HG02943 (cell line): ENCODE measurements around the gene NBL1.

Experiments
- ATAC-seq: cut with Tn5 transposase; IDR thresholded peaks from one replicate; pipeline ENCODE4 v1.9.1; 2021; ENCODE audit warnings: mild to moderate bottlenecking, low read depth, moderate library complexity; ENCODE audit not compliant: unreplicated experiment

NBL1 gene

GRCh38 chr1:19644681-19645410, 735 bp downstream of the NBL1 start:
- no peak for ATAC-seq

- ATAC-seq = no peak
Observed at GRCh38 chr1:19645411-19646251, 1.5 kb downstream of the NBL1 start.

GRCh38 chr1:19646377-19647319, 2.5 kb downstream of the NBL1 start:
- no peak for ATAC-seq

GRCh38 chr1:19647643-19648042, 3.5 kb downstream of the NBL1 start:
- ATAC-seq = no peak

GRCh38 chr1:19648239-19648638, 4.1 kb downstream of the NBL1 start:
- ATAC-seq = no peak

DNA sequence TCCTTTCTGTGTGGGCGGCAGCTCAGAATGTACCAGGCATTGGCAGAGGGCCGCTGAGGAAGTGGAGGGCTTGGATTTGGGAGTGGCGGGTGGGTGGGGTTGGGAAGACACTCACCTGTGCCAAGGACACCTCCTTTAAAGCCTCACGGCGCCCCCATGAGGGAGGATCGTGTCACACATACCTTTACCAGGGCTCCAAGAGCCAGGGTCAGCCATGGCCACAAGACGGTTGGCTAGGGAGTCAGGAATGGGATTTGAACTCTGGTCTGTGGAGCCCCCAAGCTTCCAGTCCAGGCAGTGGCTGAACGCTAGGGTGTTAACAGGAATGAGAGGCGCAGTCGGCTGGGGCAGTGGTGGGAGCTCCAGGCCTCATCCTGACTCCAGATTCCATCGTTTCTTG, 4.6 kb downstream of the NBL1 start:
- no peak for ATAC-seq

DNA sequence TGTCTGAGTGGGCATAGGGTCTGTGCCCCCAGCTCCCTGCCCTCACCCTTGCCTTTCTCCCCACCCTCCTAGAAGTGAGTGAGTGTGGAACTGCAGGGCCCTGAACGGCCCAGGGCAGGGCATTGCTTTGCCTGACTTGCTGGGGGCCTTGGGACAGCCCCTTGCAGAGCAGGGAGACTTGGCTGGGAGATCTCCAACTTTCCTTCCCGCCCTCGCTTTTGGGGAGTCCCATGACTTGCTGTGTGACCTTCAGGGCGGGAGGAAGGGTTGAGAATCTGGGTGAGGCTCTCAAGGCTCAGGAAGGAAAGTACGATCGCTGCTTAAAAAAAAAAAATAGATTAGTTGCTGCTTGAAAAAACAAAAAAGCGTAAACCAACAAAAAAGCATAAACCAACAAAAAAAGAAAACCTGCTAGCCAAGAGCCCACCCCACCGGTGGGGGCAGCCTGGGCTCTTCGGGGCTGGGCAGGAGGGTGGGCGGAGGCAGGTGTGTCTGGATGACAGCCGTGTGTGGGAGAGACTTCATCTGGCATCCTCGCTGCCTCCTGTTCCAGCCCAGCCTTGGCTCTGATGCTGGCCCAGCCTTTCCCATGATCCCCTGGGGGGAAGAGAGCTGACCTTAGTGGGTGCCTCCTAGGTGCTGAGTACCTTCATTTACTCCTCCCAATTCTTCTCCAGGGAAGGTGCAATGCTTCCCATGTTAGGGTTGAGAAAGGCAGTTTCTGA, 6.5 kb downstream of the NBL1 start:
- ATAC-seq = no peak

DNA sequence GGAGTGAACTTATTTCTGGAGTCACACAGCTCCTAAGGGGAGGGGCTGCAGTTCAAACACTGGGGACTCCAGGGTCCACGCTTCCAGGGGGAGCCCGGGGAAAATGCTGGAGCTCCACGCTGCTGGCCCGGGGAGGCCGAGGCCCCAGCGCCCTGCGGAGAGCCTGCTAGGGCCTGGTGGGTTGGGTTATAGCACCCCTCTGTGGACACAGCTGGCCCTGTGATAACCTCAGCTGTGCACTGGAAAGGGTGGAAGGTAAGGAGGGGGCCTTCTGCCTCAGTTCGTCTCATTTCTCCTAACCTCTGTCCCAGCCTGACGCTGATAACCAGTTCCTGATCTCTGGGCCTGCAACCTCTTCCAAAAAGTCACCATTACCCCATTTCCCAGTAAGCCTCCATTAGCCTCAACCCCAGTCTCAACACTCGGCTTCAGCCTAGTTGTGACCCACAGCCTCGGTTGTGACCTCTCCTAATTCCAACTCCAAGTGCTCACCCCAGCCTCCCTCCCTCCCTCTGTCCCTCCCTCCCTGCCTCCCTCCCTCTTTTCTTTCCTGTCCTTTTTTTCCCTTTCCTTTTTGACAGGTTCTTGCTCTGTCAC, 7.1 kb downstream of the NBL1 start:
- no peak for ATAC-seq

- no peak for ATAC-seq
Observed at GRCh38 chr1:19654386-19654785, 10.3 kb downstream of the NBL1 start.

DNA sequence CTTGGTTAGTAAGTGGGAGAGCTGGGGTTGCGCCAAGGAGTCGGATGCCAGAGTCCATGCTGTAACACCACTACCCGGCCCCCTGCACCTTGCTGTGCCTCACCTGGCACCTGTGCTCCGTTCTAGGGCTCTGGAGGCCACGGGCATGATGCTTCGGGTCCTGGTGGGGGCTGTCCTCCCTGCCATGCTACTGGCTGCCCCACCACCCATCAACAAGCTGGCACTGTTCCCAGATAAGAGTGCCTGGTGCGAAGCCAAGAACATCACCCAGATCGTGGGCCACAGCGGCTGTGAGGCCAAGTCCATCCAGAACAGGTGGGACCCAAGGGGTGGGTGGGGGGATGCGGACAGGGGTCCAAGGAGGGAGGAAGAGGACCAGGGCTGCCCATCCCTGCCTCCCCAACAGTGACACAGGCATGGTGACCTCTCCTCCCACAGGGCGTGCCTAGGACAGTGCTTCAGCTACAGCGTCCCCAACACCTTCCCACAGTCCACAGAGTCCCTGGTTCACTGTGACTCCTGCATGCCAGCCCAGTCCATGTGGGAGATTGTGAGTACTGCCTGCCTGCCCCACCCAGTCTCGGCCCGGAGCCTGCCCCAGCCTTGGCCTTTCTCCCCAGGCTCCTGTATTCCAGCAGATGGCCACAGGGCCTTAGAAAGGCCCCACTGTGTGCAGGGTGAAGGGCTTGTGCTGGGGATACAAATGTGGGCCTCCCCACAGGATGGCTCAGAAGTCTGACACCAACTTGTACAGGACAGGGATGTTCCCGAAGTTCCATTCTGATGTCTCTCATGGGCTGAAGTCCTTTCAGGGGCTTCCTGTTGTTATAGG, 11.0 kb downstream of the NBL1 start:
- no peak for ATAC-seq

DNA sequence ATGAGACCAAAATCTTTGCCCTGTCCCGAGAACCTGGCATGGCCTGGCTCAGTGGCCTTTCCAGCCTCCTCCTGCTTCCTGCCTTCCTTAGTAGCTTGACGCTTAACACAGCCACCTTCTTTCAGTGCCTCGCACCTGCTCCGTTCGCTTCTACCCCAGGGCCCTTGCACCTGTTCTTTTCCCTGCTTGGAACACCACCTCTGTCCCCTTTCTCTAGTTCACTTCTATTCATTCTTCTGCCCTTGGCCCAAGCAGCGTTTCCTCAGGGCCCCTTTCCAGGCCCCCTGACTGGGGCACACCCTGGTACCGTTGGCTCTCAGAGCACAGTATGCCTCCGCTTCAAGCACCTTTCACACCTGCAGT, 11.6 kb downstream of the NBL1 start:
- no peak for ATAC-seq

- no peak for ATAC-seq
Observed at GRCh38 chr1:19656134-19656779, 12.1 kb downstream of the NBL1 start.

GRCh38 chr1:19656780-19657466, 12.8 kb downstream of the NBL1 start:
- no peak for ATAC-seq

DNA sequence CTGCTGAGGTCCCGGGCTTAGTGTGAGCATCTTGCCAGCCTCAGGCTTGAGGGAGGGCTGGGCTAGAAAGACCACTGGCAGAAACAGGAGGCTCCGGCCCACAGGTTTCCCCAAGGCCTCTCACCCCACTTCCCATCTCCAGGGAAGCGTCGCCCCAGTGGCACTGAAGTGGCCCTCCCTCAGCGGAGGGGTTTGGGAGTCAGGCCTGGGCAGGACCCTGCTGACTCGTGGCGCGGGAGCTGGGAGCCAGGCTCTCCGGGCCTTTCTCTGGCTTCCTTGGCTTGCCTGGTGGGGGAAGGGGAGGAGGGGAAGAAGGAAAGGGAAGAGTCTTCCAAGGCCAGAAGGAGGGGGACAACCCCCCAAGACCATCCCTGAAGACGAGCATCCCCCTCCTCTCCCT, 13.4 kb downstream of the NBL1 start:
- ATAC-seq = no peak

DNA sequence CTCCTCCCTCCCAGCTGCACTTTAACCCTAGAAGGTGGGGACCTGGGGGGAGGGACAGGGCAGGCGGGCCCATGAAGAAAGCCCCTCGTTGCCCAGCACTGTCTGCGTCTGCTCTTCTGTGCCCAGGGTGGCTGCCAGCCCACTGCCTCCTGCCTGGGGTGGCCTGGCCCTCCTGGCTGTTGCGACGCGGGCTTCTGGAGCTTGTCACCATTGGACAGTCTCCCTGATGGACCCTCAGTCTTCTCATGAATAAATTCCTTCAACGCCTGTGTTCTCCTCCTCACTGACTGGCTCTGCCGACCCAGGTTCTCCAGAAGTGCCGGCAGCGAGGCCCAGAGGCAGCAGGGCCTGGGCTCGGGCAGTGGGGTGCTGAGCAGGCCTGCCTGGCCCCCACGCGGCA, 14.1 kb downstream of the NBL1 start:
- ATAC-seq = no peak

DNA sequence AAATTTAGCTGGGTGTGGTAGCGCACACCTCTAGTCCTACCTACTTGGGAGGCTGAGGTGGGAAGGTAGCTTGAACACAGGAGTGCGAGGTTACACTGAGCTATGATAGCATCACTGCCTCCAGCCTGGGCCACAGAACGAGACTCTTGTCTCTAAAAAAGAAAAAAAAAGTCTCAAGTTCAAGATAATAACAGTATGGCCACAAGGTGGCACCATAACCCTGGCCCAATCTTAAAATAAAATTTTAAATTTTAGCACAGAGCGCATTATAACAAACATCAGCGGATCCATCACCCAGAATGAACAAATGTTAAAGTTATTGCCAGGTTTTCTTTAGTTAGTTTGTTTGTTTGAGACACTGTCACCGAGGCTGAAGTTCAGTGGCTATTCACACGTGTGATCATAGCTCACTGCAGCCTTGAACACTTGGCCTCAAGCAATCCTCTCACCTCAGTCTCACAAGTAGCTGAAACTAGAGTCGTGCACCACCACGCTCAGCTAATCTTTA, 17.7 kb downstream of the NBL1 start:
- no peak for ATAC-seq

DNA sequence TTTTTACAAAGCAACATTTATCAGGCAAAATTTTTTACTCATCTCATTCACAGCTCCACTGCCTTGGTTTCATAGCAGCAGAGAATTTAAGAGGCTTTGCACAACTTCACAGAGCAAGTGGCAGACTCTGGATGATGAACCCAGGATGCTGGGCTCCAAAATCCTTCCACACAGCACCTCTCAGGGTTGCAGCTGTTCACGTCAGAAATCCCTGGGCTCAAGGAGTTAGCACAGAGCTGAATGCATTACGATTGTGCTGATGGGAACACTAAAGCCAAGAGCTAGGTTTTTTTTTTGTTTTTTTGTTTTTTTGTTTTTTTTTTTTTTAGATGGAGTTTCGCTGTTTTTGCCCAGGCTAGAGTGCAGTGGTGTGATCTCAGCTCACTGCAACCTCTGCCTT, 18.2 kb downstream of the NBL1 start:
- no peak for ATAC-seq
